LNCaP clone FGC (cell line): Measurements from ENCODE around the gene CFAP74.

Experiments
- DNase-seq: peaks from one replicate; pipeline ENCODE4 v3.0.0-alpha.2; 2011; ENCODE audit warnings: low read depth
- H3K4me3 ChIP-seq: 2 replicates; pipeline ENCODE4 v1.5.1; 2011; ENCODE audit warnings: mild to moderate bottlenecking, low read depth, low read length, control low read depth
- TF ChIP-seq, protein P1 (sequence below): IDR thresholded peaks from 2 replicates; pipeline ENCODE4 v1.5.1; 2012; ENCODE audit warnings: mild to moderate bottlenecking; ENCODE audit not compliant: control insufficient read depth, insufficient read depth; ENCODE audit errors: extremely low read depth

The CFAP74 gene

DNA sequence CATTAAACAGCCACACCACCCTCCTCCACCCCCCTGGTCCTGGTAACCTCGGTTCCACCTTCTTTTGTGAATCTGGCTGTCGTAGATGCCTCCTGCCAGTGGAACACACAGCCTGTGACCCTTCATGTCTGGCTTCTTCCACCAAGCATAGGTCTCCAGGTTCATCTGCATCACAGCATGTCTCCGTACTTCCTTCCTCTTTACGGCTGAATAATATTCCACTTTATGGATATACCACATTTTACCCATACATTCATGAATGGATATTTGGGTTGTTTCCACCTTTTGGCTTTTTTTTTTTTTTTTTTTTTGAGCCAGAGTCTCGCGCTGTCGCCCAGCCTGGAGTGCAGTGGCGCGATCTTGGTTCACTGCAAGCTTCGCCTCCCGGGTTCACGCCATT lies 100.4 kb downstream of the CFAP74 start:
- TF ChIP-seq, protein P1, sequence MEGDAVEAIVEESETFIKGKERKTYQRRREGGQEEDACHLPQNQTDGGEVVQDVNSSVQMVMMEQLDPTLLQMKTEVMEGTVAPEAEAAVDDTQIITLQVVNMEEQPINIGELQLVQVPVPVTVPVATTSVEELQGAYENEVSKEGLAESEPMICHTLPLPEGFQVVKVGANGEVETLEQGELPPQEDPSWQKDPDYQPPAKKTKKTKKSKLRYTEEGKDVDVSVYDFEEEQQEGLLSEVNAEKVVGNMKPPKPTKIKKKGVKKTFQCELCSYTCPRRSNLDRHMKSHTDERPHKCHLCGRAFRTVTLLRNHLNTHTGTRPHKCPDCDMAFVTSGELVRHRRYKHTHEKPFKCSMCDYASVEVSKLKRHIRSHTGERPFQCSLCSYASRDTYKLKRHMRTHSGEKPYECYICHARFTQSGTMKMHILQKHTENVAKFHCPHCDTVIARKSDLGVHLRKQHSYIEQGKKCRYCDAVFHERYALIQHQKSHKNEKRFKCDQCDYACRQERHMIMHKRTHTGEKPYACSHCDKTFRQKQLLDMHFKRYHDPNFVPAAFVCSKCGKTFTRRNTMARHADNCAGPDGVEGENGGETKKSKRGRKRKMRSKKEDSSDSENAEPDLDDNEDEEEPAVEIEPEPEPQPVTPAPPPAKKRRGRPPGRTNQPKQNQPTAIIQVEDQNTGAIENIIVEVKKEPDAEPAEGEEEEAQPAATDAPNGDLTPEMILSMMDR = no peak

DNA sequence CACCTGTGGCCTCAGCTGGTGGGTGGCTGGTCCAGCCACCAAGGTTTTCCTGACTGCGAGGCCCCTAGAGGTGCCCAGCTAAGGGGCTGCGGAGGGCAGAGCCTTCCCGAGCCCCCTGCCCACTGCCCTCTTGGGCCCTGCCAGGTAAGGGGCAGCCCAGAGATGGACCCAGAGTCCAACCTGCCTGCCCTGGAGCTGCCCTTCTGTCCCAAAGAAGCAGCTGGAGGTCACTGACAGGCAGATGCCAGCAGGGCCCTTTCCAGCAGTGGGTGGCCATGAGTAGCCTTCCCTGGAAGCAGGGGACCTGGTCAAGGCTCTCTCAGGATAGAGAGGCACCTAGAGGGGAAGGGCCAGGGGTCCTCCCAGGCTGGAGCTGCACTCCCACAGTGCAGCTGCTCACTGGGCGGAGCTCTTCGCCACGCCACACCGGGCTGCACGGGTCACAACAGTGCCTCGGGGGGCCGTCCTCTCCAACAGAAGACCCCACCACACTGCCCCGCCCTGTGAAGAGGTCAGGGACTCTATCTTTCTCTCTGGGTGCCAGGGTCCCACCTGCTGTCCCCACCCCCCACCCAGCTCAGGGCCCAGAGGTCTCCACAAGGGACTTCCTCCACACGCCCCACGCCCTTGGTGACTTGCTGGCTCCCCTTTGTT lies 101.8 kb downstream of the CFAP74 start:
- DNase-seq = no peak
- TF ChIP-seq, protein P1 = no peak
- H3K4me3 ChIP-seq = no peak overlapping the region

More for the DNA sequence above, 100.4 kb downstream of the CFAP74 start:
- DNase-seq = no peak
- no peak overlapping the region for H3K4me3 ChIP-seq

DNA sequence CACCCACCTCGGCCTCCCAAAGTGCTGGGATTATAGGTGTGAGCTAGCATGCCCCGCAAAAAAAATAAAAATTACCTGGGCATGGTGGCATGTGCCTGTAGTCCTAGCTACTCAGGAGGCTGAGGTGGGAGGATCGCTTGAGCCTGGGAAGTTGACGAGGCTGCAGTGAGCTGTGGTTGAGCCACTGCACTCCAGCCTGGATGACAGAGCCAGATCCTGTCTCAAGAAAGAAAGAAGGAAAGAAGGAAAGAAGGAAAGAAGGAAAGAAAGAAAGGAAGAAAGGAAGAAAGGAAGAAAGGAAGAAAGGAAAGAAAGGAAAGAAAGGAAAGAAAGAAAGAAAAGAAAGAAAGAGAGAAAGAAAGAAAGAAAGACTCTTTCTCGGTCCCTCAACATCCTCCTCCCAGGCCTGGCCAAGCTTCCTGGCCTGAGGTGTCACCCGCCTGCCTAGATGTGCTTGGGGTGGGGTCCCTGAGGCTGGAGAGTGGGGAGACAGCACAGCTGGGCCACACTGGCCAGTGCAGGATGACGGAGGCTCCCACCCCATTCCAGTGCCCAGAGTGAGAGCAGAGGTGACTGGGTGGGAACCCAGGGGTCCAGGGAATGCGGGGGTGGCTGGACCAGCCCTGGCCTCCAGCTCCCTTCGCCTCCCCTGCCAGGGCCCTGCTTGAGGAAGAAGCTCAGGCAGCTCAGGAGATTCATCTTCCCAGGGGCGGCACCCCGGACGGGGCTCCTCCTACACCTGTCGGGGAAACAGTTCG lies 102.5 kb downstream of the CFAP74 start:
- TF ChIP-seq, protein P1 = no peak
- DNase-seq = no peak
- H3K4me3 ChIP-seq = no peak overlapping the region

DNA sequence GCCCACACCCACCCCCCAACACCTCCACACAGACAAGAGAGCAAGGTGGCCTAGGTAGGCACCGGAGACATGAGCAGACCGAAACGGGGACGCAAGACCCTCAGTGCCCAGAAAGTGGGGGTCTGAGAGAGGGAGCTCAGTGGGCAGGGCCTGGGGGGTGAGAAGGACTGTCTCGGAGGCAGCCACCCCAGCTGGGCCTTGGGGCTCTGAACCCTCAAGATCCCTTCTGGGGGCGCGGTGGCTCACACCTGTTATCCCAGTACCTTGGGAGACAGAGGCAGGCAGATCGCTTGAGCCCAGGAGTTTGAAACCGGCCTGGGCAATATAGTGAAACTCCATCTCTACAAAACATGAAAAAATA lies 103.6 kb downstream of the CFAP74 start:
- DNase-seq = no peak
- H3K4me3 ChIP-seq = no peak overlapping the region
- TF ChIP-seq, protein P1 = no peak

DNA sequence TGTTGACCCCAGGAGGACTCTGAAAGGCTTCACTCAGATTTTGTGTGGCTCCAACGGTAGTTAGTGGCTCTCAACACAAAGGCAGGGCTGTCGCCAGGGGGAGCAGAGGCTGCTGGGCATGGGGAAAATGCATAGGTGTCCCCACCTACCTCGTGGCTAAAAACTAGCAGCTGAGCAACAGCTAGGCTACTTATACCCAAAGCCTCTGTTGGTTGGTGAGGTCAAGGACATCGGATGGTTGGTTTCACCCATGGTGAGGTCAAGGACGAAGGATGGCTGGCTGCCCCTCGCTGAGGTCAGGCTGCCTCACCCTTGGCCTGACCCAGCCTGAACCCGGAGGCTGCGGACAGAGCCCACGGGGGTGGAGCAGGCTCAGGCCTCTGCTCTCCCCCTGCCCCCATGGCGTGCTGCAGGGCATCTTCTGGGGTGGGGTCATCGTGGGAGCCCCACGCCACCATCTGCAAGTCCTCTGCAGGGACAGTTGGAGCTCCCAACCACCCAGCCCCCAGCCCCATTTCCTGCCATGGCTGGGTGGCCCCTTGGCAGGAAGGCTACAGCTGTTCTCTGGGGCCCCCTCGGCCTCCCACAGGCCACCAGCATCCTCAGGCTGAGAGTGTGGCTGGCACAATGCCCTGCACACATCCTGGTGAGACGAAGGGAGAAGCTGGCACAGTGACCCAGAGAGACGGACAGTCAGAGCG lies 104.2 kb downstream of the CFAP74 start:
- no peak for DNase-seq
- TF ChIP-seq, protein P1 = peak; percentile 16; the same call in 1 of the 2 replicates
- H3K4me3 ChIP-seq = no peak overlapping the region

DNA sequence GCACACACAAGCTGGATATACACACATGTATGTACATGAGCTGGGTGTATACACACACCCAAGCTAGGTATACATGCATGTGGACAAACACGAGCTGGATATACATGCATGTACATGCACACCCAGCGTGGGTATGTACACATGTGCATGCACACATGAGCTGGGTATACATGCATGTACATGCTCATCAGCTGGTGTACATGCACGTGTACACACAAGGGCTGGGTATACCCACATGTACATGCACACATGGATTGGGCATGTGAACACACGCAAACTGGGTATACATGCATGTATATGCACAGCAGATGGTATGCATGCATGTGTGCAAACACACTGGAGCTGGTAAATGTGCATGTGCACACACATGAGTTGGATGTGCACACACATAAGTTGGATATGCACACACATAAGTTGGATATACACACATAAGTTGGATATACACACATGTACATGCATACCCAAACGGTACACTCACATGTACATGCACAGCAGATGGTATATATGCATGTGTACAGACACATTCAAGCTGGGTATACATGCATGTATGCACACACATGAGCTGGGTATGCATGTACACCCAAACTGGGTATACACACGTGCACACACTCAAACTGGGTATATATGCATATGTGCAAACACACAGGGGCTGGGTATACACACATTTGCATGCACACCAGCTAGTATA lies 105.2 kb downstream of the CFAP74 start:
- DNase-seq = no peak
- TF ChIP-seq, protein P1 = no peak
- H3K4me3 ChIP-seq = no peak overlapping the region
